Liver (tissue), 3 donors: ENCODE results near the gene BRMS1L.
A peak's percentile ranks its signal among the peaks of the same experiment; 100 is the strongest.

Experiments used
- CTCF ChIP-seq: fragments of 150-350 bp; IDR thresholded peaks from 2 replicates; pipeline ENCODE4 v1.5.1; 2017; ENCODE audit warnings: improper control_type of control experiment, low read depth, low read length; ENCODE audit not compliant: missing input control
- EGR1 ChIP-seq, 2 donors: IDR thresholded peaks; 2 replicates each; pipeline ENCODE4 v1.6.1; 2016 to 2018; ENCODE audit warnings: antibody characterized with exemption in 2 of 2, low read depth in 2 of 2
- JUND ChIP-seq, 2 donors: IDR thresholded peaks; 2 replicates each; pipeline ENCODE4 v1.6.1; 2016; ENCODE audit warnings: antibody characterized with exemption in 2 of 2
- REST ChIP-seq: IDR thresholded peaks from 2 replicates; pipeline ENCODE4 v1.6.1; 2016; ENCODE audit warnings: antibody characterized with exemption, mild to moderate bottlenecking
- RXRA ChIP-seq, 2 donors: IDR thresholded peaks; 2 replicates each; pipeline ENCODE4 v1.6.1; 2017 to 2018; ENCODE audit warnings: antibody characterized with exemption in 2 of 2, mild to moderate bottlenecking in 1 of 2
- SP1 ChIP-seq: IDR thresholded peaks from 2 replicates; pipeline ENCODE4 v1.6.1; 2018; ENCODE audit warnings: antibody characterized with exemption, mild to moderate bottlenecking
- donor health status: healthy.
- donor health status: healthy.

- TF ChIP-seq REST (no peak), EGR1 (IDR thresholded peaks at IDR 0.05; ENCODE audit: low read depth in 2 of 2) (no peak), JUND (IDR thresholded peaks at IDR 0.05) (peak in 1 of 2 donors; percentile 19), SP1 (no peak), RXRA (IDR thresholded peaks at IDR 0.05) (no peak), CTCF (peak; percentile 65)
Measured at GRCh38 chr14:35821564-35822411, 4.3 kb upstream of the BRMS1L start.
